ENCODE results near the gene OBSL1. TPM values are rescaled to one million over a fixed set of nuclear protein-coding genes. Genes with fewer than 3 reads are reported as not detected.
A peak's percentile ranks its signal among the peaks of the same experiment; 100 is the strongest.

The OBSL1 gene
- total RNA-seq, 2 experiments from 2014 or later, result 0.16 TPM; not detected in 1

GRCh38 chr2:219567791-219568361, 3.5 kb downstream of the OBSL1 start:
- no peak overlapping the region for H3K4me3 Mint-ChIP-seq
- H3K27ac Mint-ChIP-seq, result no peak overlapping the region
- CTCF ChIA-PET, result no interaction called here
- peaks cover 33% of the 10 kb centered on the region for H3K27me3 Mint-ChIP-seq
- H3K4me1 Mint-ChIP-seq, result no peaks in the 10 kb centered on the region
- ATAC-seq, result no peak
- DNase-seq, result no peak
- no peaks in the 10 kb centered on the region for H3K9me3 Mint-ChIP-seq (ENCODE audit: low read depth)
- no peaks in the 10 kb centered on the region for H3K36me3 Mint-ChIP-seq

GRCh38 chr2:219567131-219567530, 4.2 kb downstream of the OBSL1 start:
- DNase-seq (no peak), ATAC-seq (no peak)
- Mint-ChIP-seq H3K27me3 (peaks cover 26% of the 10 kb centered on the region), H3K4me3 (no peak overlapping the region), H3K27ac (no peak overlapping the region), H3K4me1 (no peaks in the 10 kb centered on the region), H3K36me3 (no peaks in the 10 kb centered on the region), H3K9me3 (ENCODE audit: low read depth) (no peaks in the 10 kb centered on the region)
- CTCF ChIA-PET, result no interaction called here

- Mint-ChIP-seq H3K9me3 (ENCODE audit: low read depth) (no peaks in the 10 kb centered on the region), H3K27ac (no peak overlapping the region), H3K27me3 (peaks cover 21% of the 10 kb centered on the region), H3K4me1 (no peaks in the 10 kb centered on the region), H3K4me3 (no peak overlapping the region), H3K36me3 (no peaks in the 10 kb centered on the region)
- DNase-seq, result no peak
- CTCF ChIA-PET, result no interaction called here
- ATAC-seq, result no peak
These were observed 4.7 kb downstream of the OBSL1 start for GRCh38 chr2:219566640-219567039.

GRCh38 chr2:219565130-219566080, 5.9 kb downstream of the OBSL1 start:
- Mint-ChIP-seq H3K4me3 (no peak overlapping the region), H3K36me3 (no peaks in the 10 kb centered on the region), H3K27ac (no peak overlapping the region), H3K9me3 (ENCODE audit: low read depth) (no peaks in the 10 kb centered on the region), H3K4me1 (no peaks in the 10 kb centered on the region), H3K27me3 (peaks cover 21% of the 10 kb centered on the region)
- DNase-seq (no peak), ATAC-seq (no peak)
- CTCF ChIA-PET, result interaction anchor here (6.0 kb wide), 1 partner anchor 25 kb away, joined by 60 read pairs; the partner anchor contains the start of genes CHPF and TMEM198

- H3K4me3 Mint-ChIP-seq, result no peak overlapping the region
- H3K27ac Mint-ChIP-seq, result no peak overlapping the region
- H3K36me3 Mint-ChIP-seq, result no peaks in the 10 kb centered on the region
- no peaks in the 10 kb centered on the region for H3K9me3 Mint-ChIP-seq (ENCODE audit: low read depth)
- ATAC-seq (no peak), DNase-seq (no peak)
- no peaks in the 10 kb centered on the region for H3K4me1 Mint-ChIP-seq
- peaks cover 6% of the 10 kb centered on the region for H3K27me3 Mint-ChIP-seq
- CTCF ChIA-PET, result interaction anchor here (6.0 kb wide), 1 partner anchor 23 kb away, joined by 60 read pairs; the partner anchor contains the start of genes CHPF and TMEM198
These were observed 7.9 kb downstream of the OBSL1 start for GRCh38 chr2:219563271-219563928.

- Mint-ChIP-seq H3K27me3 (peaks cover 6% of the 10 kb centered on the region), H3K36me3 (no peaks in the 10 kb centered on the region), H3K4me3 (no peak overlapping the region), H3K9me3 (ENCODE audit: low read depth) (no peaks in the 10 kb centered on the region), H3K4me1 (no peaks in the 10 kb centered on the region), H3K27ac (no peak overlapping the region)
- ATAC-seq (no peak), DNase-seq (no peak)
- CTCF ChIA-PET, result interaction anchor here (2.9 to 6.0 kb wide), 2 partner anchors 10 to 21 kb away, joined by 15 to 60 read pairs; partner anchors contain the start of genes CHPF and TMEM198
These were observed 9.0 kb downstream of the OBSL1 start for GRCh38 chr2:219562049-219563020.

GRCh38 chr2:219561179-219562048, 9.9 kb downstream of the OBSL1 start:
- H3K9me3 Mint-ChIP-seq (ENCODE audit: low read depth), result no peaks in the 10 kb centered on the region
- CTCF ChIA-PET, result interaction anchor here (0.7 to 6.0 kb wide), 6 partner anchors 9 to 84 kb away, joined by 3 to 60 read pairs (median 5); partner anchors contain the start of genes CHPF, STK11IP and TMEM198
- no peaks in the 10 kb centered on the region for H3K4me1 Mint-ChIP-seq
- peaks cover 6% of the 10 kb centered on the region for H3K27me3 Mint-ChIP-seq
- ATAC-seq, result no peak
- no peak overlapping the region for H3K27ac Mint-ChIP-seq
- no peak for DNase-seq
- H3K4me3 Mint-ChIP-seq, result no peak overlapping the region
- H3K36me3 Mint-ChIP-seq, result no peaks in the 10 kb centered on the region

GRCh38 chr2:219560893-219561178, 10.5 kb downstream of the OBSL1 start:
- ATAC-seq, result no peak

GRCh38 chr2:219560037-219560892, 11.1 kb downstream of the OBSL1 start:
- peaks cover 6% of the 10 kb centered on the region for H3K27me3 Mint-ChIP-seq
- no peak overlapping the region for H3K27ac Mint-ChIP-seq
- H3K4me3 Mint-ChIP-seq, result no peak overlapping the region
- peak; percentile 49 for ATAC-seq
- H3K4me1 Mint-ChIP-seq, result no peaks in the 10 kb centered on the region
- CTCF ChIA-PET, result interaction anchor here (0.6 to 6.0 kb wide), 20 partner anchors 8 to 615 kb away, joined by 3 to 60 read pairs (median 3); partner anchors contain the start of genes CHPF, GMPPA, INHA and OBSL1
- no peaks in the 10 kb centered on the region for H3K36me3 Mint-ChIP-seq
- no peak for DNase-seq
- H3K9me3 Mint-ChIP-seq (ENCODE audit: low read depth), result no peaks in the 10 kb centered on the region

More at GRCh38 chr2:219560893-219561178, 10.5 kb downstream of the OBSL1 start:
- peaks cover 6% of the 10 kb centered on the region for H3K27me3 Mint-ChIP-seq
- no peak for DNase-seq
- H3K4me3 Mint-ChIP-seq, result no peak overlapping the region
- no peaks in the 10 kb centered on the region for H3K36me3 Mint-ChIP-seq
- no peak overlapping the region for H3K27ac Mint-ChIP-seq
- H3K4me1 Mint-ChIP-seq, result no peaks in the 10 kb centered on the region
- H3K9me3 Mint-ChIP-seq (ENCODE audit: low read depth), result no peaks in the 10 kb centered on the region
- CTCF ChIA-PET, result interaction anchor here (0.6 to 6.0 kb wide), 15 partner anchors 9 to 616 kb away, joined by 3 to 60 read pairs (median 4); partner anchors contain the start of genes CHPF, GMPPA, INHA and OBSL1

GRCh38 chr2:219559156-219559915, 12.0 kb downstream of the OBSL1 start:
- no peak for DNase-seq
- H3K9me3 Mint-ChIP-seq (ENCODE audit: low read depth), result no peaks in the 10 kb centered on the region
- no peak overlapping the region for H3K27ac Mint-ChIP-seq
- ATAC-seq, result no peak
- peaks cover 7% of the 10 kb centered on the region for H3K27me3 Mint-ChIP-seq
- no peaks in the 10 kb centered on the region for H3K4me1 Mint-ChIP-seq
- no peaks in the 10 kb centered on the region for H3K36me3 Mint-ChIP-seq
- H3K4me3 Mint-ChIP-seq, result no peak overlapping the region
- CTCF ChIA-PET, result interaction anchor here (0.7 to 6.0 kb wide), 13 partner anchors 7 to 82 kb away, joined by 3 to 60 read pairs (median 4); partner anchors contain the start of genes CHPF, INHA, OBSL1 and TMEM198

Measured in activated CD8-positive, alpha-beta memory T cell treated with anti-CD3 and anti-CD28 coated beads, Interleukin-2, amount 10 ng/mL, durations not matched to agents 7 days and 5 days (primary cell).